ENCODE results near the gene DMRTC2.

DMRTC2 gene

GRCh38 chr19:41847351-41848105, 2.7 kb downstream of the DMRTC2 start:
- DNase-seq (ENCODE audit: low read depth) = no peak

- DNase-seq (ENCODE audit: low read depth) = no peak
Measured at GRCh38 chr19:41848666-41849065, 3.8 kb downstream of the DMRTC2 start.

- no peak for DNase-seq (ENCODE audit: low read depth)
Measured at GRCh38 chr19:41849067-41849466, 4.2 kb downstream of the DMRTC2 start.

GRCh38 chr19:41850381-41850780, 5.5 kb downstream of the DMRTC2 start:
- DNase-seq (ENCODE audit: low read depth) = no peak

- DNase-seq (ENCODE audit: low read depth) = no peak
Measured at GRCh38 chr19:41851456-41851855, 6.6 kb downstream of the DMRTC2 start.

GRCh38 chr19:41853344-41853743, 8.5 kb downstream of the DMRTC2 start:
- no peak for DNase-seq (ENCODE audit: low read depth)

GRCh38 chr19:41853768-41854167, 8.9 kb downstream of the DMRTC2 start:
- DNase-seq (ENCODE audit: low read depth) = no peak

- no peak for DNase-seq (ENCODE audit: low read depth)
Measured at GRCh38 chr19:41859213-41859617, 14.4 kb downstream of the DMRTC2 start.

GRCh38 chr19:41859618-41860418, 15.0 kb downstream of the DMRTC2 start, which contains the start of gene RPS19:
Gene RPS19, plus strand, starts transcription at chr19:41860255. Its CDS starts 520 bp downstream, at chr19:41860775.
- DNase-seq (ENCODE audit: low read depth) = peak; percentile 96

- DNase-seq (ENCODE audit: low read depth) = peak; percentile 20
Measured at GRCh38 chr19:41860419-41861115, 15.7 kb downstream of the DMRTC2 start.

GRCh38 chr19:41861116-41861768, 16.4 kb downstream of the DMRTC2 start:
- no peak for DNase-seq (ENCODE audit: low read depth)

- no peak for DNase-seq (ENCODE audit: low read depth)
Measured at GRCh38 chr19:41861846-41862245, 17.0 kb downstream of the DMRTC2 start.

GRCh38 chr19:41862445-41862986, 17.7 kb downstream of the DMRTC2 start:
- no peak for DNase-seq (ENCODE audit: low read depth)

GRCh38 chr19:41863209-41863931, 18.5 kb downstream of the DMRTC2 start:
- DNase-seq (ENCODE audit: low read depth) = no peak

- DNase-seq (ENCODE audit: low read depth) = no peak
Measured at GRCh38 chr19:41864374-41864773, 19.5 kb downstream of the DMRTC2 start.

GRCh38 chr19:41866284-41866683, 21.4 kb downstream of the DMRTC2 start:
- DNase-seq (ENCODE audit: low read depth) = no peak

GRCh38 chr19:41868120-41868988, 23.5 kb downstream of the DMRTC2 start:
- DNase-seq (ENCODE audit: low read depth) = no peak

GRCh38 chr19:41868989-41869300, 24.1 kb downstream of the DMRTC2 start:
- DNase-seq (ENCODE audit: low read depth) = no peak

GRCh38 chr19:41869374-41869955, 24.6 kb downstream of the DMRTC2 start:
- DNase-seq (ENCODE audit: low read depth) = no peak

GRCh38 chr19:41870401-41870873, 25.6 kb downstream of the DMRTC2 start:
- DNase-seq (ENCODE audit: low read depth) = no peak

Measured in activated T-helper 1 cell treated with Interleukin-2 at 50 U/mL for 16 hours (primary cell).